GM18858 (cell line): Measurements from ENCODE around the gene TTBK1.

Source experiments
- ATAC-seq: cut with Tn5 transposase; IDR thresholded peaks from one replicate; pipeline ENCODE4 v1.9.1; 2021; ENCODE audit not compliant: unreplicated experiment

TTBK1 gene

DNA sequence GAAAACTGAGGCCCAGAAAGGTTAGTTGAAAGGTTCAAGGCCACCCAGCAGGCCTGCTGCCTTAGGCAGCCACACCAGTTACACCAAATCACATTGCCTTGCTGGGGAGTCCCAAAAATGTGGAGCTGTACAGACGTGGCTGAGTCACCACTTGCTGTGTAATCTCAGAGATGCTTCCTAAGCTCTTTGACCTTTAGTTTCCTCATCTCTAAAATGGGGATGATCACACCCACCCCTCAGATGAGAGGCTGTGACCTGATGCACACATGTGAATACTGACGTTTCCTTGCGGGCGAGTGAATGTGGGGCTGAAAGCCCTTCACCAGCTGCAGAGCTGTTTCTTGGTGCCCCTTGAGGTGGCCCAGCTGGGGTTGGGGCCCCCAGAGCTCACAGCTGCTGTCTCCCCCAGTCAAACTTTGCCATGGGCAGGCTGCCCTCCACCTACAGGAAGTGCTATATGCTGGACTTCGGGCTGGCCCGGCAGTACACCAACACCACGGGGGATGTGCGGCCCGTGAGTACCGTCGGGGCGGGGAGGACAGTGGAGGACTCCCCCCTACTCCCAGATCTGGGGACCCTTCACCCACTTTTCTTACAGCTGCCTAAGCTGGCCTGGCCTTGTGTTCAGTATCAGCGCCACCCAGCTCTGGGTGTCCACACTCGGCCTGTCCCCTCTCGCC lies 11.0 kb downstream of the TTBK1 start:
- no peak for ATAC-seq

DNA sequence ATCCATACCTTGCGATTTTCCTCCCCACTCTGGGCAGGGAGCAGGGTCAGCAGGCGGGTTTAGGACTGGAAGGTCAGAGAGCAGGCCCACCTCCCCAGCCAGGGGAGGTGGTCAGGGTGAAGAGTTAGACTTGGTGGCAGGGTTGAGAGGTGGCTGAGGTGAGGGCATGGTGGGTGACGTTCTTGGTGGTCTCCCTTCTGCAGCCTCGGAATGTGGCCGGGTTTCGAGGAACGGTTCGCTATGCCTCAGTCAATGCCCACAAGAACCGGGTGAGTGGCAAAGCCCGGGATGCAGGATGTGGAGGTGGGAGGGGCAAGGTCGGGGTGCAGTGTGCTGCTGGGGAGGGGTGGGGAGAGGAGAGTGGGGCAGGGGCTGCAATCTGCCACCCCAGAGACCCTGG lies 11.6 kb downstream of the TTBK1 start:
- no peak for ATAC-seq

DNA sequence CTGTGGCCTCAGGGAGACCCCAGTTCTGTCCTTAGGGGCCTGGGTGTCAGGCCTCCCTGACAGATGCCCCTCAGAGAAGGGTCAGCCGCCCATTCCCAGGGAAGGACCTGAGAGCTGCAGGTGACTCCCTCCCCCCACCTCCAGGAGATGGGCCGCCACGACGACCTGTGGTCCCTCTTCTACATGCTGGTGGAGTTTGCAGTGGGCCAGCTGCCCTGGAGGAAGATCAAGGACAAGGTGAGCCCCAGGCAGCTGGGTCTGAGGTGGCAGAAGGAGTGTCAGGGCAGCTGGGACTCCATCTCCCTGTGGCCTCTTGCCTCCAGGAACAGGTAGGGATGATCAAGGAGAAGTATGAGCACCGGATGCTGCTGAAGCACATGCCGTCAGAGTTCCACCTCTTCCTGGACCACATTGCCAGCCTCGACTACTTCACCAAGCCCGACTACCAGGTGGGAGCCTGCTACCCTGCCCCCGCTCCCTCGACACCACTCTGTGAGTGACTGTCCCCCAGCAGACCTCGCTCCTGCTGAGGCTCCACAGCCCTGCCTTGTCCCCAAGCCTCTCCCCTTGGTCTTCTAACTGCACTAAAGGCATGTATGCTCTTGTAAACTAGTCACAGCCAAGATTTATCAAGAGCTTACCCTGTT lies 12.2 kb downstream of the TTBK1 start:
- ATAC-seq = no peak

DNA sequence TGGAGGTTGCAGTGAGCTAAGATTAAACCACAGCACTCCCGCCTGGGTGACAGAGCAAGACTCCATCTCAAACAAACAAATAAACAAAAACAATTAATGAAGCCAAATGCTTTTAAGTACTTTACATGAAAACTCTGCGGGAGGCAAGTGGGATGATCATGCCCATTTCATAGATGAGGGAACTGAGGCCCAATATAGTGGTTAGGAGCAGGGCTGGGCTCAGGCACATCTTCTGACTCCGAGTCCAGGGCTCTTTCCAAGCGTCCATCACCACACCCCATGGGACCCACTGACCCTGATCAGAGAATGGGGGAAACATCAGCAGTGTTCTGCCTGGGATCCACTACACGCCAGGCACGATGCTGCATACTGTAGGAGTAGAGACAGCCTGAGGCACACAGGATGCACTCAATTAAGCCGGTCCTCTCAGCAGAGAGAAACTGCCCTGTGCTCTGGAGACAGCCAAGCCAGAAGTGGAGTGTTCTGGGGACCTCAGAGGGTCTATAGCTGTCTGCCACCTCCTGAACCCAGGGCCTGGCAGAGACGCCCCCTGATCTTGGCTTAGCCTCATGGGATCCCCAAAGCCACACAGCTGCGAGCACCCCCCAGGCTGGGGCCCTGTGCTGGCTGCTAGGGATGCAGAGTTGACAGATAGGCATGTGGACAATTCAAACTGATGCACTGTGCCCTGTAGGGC lies 13.5 kb downstream of the TTBK1 start:
- ATAC-seq = no peak

DNA sequence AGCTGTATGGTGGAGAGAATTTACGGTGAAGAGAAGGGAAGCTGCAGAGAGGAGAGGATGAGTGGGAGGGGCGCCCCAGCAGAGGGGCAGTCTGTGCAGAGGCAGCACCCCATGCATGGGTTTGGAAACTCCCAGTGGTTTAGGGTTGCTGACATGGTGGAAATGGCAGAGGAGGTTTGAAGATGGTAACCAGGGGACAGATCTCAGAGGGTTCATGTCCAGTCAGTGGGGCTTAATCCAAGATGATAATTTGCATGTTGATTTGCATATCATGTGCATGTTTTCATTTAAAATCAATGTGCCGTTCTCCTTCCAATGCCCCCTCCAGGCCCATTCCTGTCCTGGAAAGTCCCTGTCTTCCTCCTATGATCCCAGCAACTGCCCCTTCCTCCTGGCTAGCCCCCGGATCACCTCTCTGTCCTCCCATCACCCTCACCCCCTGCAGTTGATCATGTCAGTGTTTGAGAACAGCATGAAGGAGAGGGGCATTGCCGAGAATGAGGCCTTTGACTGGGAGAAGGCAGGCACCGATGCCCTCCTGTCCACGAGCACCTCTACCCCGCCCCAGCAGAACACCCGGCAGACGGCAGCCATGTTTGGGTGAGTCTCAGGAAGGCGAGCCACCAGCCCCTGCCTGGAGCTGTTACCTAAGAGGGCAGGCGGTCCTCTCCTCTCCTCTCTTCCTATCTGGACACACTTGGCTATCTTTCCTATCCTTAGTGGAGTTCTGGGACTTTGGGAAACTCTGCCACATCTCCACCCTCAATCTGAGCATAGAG lies 14.3 kb downstream of the TTBK1 start:
- no peak for ATAC-seq

DNA sequence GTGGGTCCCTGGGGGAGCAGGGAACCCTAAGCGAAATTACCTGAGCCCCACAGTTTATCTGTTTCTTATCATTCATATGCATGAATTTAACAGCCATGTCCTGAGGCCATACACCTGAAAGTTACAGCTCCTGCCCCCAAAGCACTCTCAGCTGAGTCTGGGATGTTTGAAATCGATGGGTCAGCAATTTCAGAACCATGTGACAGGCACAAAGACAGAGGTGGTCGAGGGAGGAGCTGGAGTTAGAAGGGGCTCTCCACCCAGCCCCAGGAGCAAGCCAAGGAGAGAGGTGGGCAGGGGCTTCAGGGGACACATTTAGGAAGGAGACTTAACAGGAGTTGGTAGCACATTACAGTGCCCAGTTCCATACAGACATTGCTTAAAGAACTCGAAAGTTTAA lies 14.9 kb downstream of the TTBK1 start:
- no peak for ATAC-seq

DNA sequence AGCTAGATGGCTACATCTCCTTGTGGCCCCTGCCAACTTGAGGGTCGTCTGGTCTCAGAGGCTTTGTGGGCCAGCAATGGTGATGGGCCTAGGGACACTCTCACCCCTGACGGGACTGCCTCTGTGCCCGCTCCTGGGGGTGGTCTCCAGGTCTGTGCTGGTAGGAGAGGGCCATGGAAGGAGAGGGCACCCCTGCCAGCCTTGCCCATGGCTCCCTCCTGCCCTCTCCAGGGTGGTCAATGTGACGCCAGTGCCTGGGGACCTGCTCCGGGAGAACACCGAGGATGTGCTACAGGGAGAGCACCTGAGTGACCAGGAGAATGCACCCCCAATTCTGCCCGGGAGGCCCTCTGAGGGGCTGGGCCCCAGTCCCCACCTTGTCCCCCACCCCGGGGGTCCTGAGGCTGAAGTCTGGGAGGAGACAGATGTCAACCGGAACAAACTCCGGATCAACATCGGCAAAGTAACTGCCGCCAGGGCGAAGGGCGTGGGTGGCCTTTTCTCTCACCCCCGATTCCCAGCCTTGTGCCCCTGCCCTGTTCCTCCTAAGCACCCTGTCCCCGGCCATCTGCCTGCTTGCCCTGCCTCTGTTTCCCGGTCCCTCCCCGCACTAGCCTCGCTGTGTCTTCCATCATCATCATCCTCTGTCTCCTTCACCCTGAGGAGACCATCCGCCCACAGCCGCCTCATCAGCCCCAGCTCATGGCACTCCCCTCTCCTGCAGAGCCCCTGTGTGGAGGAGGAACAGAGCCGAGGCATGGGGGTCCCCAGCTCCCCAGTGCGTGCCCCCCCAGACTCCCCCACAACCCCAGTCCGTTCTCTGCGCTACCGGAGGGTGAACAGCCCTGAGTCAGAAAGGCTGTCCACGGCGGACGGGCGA lies 15.8 kb downstream of the TTBK1 start:
- no peak for ATAC-seq

DNA sequence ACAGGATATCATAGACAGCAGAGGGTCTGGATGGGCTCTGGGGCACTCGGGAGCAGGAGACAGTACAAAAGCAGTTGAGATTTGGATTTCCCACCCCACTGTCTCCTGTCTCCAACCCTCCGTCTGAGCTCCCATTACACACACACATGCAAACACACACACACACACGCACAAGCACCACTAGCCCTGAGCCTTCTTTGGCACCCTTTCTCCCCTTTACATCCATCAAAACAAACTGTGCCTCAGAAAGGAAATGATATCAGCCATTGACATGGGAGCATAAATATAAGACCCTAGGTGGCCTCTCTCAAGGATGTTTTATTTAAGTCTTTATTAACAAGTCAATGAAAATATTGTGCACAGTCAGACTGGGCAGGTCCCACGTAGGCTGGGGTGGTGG lies 17.5 kb downstream of the TTBK1 start:
- ATAC-seq = no peak

DNA sequence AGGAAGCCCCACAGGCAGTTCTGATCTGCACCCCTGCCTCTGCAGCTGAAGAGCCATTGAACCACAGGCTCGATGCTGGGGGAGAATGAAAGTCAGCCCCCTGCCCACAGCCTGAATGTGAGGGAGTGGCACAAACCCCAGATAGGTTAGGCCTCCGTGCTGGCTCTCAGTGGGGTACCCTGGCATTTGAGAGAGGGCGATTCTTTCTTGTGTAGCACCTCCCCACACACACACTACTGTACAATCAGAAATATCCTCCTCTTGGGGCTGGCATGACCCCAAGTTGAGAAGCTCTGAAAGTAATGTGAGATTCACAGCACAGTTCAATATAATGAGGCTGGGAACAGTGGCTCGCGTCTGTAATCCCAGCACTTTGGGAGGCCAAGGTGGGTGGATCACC lies 17.9 kb downstream of the TTBK1 start:
- ATAC-seq = no peak

DNA sequence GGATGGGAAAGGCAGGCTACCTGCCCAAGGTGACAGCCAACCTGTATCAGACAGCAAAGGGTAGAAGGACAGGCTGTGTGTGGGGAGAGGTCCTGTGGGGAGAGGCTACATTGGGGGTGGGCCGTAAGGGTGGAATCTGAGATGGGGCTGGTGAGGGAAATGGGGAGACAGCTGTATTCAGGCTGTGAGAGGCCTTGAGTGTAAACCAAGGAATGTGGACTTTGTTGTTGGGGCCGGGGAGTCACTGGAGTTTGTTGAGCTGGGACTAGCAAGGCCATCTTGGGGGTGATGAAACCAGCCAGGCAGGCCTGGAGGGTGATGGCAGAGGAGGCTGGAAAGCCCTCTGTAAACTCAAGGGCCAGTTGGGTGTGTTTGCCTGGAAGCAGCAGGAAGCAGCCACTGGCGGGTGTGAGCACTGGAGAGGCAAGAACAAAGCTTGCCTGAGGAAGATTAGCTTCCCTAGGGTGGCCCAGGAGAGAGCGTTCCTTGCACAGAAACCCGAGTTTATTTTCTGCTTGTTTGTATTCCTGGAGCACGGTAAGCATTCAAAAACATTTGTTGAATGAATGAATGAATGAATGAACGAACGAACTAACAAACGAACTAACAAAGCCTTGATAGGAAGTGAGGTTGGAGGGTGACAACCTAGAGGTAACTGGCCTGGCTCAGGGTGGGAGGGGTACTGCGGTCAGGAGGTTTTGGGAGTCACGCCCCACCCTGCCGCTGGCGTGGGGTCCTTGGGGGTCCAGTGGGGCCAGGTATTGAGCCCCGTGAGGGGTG lies 18.9 kb downstream of the TTBK1 start:
- no peak for ATAC-seq

DNA sequence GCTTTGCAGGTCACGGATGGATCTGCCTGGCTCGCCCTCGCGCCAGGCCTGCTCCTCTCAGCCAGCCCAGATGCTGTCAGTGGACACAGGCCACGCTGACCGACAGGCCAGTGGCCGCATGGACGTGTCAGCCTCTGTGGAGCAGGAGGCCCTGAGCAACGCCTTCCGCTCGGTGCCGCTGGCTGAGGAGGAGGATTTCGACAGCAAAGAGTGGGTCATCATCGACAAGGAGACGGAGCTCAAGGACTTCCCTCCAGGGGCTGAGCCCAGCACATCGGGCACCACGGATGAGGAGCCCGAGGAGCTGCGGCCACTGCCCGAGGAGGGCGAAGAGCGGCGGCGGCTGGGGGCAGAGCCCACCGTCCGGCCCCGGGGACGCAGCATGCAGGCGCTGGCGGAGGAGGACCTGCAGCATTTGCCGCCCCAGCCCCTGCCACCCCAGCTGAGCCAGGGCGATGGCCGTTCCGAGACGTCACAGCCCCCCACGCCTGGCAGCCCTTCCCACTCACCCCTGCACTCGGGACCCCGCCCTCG lies 19.6 kb downstream of the TTBK1 start:
- ATAC-seq = no peak

DNA sequence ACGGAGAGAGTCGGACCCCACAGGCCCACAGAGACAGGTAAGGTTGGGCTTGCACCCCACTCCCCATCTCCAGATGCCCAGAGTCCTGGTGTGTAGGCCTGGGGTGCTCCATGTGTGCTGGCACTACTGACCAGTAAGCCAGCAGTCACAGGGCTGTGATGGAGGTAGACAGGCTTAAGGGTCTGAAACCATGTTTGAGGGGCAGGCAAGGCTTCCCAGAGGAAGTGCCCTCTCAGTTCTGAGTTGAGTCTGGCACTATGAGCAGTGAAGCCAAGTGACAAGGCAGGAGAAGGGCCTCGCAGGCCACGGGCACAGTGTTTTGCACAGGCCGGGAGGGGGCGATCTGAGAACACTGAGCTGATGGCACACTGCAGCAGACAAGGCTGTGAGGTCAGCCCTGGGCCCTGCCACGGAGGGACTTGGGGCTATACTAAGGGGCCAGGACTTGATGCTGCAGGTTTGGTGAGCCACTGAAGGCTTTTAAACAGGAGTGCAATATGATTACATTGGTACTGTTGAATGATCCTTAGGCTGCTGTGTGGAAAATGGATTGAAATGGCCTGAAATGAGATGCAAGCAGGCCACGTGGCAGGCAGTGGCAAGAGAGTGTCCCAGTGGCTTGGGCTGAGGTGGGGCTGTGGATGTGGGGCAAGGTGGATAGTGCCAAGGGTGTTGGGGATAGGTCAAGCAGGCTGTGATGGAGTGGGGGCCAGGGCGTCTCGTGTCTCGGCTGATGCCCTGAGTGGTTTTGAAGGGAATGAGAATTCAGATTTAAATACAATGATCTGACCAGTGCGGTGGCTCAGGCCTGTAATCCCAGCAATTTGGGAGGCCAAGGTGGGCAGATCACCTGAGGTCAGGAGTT lies 20.3 kb downstream of the TTBK1 start:
- ATAC-seq = no peak

DNA sequence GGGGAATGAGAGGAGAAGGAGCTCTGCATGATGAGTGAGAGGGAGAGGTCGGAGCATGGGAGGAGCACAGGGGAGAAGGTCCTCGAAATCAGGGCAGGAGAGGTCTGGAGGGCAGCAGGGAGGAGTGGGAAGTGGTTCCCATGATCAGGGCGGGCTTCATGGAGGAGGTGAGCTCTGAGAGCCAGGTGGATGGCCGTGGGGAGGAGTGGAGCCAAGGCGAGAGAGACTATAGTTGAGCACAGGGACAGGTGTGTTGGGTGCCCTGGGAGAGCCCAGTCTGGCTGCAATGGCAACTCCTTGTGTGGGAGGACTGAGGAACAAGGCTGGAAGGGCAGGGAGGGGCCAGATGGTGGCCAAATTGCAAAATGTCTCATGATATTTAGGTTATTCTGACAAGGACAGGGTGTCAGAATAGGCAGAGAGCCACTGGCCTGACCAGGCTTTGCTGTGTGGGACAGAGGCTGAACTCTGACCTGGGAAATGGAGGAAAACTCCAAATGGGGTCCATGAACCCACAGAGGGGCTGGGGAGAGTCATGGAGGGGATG lies 21.4 kb downstream of the TTBK1 start:
- no peak for ATAC-seq

DNA sequence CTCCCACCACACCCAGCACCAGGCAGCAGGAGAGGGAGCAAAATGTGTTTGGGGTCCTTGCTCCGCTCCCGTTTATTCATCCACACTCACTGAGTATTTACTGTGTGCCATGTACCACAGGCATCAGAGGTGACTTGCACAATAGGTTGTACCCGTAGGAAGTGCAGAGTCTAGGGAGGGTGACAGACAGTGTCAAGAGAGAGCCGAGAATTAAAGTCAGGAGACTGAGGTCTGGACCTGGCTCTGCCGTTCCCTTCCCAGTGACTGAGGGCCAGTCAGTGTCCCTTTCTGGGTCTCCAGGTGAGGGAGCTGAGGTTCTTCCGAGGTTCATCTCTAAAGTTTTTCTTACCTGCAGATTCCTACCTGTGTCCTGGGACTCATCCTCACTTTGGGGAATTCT lies 22.3 kb downstream of the TTBK1 start:
- no peak for ATAC-seq

DNA sequence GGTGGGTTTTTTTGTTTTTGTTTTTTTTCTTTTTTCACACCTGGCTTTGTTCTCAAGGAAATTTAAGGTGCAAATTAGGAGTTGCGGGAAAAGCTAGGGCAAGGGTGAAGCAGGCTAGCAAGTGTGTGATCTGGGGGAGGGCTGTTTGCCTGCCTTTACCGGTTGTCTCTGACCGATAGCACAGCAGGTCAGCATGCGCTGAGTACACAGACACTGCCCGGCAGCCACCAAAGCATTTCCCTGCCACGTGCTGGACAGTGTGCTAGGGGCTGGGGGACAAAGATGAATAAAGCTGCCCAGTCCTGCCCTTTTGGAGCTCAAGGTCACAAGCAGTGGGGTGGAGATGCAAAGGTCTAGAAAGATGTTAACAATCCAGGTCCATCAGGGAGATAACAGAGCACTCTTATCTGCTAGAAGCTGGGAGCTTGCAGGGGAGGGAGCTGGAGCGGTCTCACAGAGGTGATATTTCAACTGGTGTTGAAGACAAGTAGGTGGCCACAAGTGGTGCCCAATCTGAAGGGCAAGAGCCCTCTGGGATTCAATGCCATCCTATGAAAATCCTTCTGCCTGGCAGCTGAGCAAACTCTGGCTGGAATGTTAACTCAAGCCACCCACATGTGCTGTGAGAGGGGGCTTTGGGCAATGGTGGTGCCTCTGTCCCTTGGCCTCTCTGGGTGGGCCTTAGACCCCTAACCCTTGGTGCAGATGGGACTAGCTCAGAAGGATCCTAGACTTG lies 24.5 kb downstream of the TTBK1 start:
- ATAC-seq = no peak

DNA sequence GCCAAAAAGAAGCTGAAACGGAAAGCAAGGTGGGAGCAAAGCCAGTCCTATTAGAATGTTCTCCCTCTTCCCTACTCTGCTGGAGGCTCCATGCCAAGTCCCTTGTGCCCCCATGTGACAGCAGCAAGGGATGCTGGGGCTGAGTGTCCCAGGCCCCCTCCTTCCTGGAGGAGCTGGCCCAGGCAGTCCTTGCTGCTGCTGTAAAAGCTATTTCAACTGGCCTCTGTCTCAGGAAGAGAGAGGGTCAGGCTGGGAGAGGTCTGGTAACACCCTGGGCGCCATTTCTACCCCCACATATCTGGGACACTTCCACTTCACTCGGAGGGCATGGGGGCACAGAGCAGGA lies 25.0 kb downstream of the TTBK1 start:
- ATAC-seq = no peak

DNA sequence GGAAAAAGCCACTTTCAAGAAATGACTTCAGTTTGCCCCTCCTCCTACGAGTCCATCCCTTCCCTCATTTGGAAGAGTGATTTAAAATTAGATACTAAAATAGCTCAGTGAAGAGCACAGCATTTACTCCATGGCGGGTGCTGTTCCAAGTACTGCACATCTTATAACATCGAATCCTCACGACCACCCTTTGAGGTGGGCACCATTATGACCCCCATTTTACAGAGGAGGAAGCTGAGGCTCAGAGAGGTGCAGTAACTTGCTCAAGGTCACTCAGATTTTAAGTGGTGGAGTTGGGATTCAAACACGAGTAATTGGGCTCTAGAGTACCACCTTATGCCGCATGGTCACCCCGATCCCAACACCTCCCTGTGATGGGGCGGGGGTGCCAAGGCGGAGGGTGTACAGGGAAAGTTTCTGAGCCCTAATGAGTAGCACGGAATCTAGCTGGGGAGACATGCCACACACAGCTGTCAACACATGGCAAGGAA lies 25.5 kb downstream of the TTBK1 start:
- no peak for ATAC-seq
